ENCODE measurements around the gene FTCDNL1. TPM values are rescaled to one million over a fixed set of nuclear protein-coding genes. Genes with fewer than 3 reads are reported as not detected.

Gene FTCDNL1
- total RNA-seq: 0.73 and 1.2 TPM in 2 replicates
- long read RNA-seq, partial matches to known transcripts: 0 of 2 reads
- long read RNA-seq, other reads (novel, unspliced or antisense): 0 of 2 reads

- TF ChIP-seq CTCF (IDR thresholded peaks at IDR 0.05; ENCODE audit: unreplicated experiment): peak; percentile 77
- peak; percentile 37 for DNase-seq (ENCODE audit: low spot score, unreplicated experiment)
- H3K36me3 Mint-ChIP-seq (ENCODE audit: insufficient read depth): no peaks in the 10 kb centered on the region
- H3K27ac Mint-ChIP-seq: peak within 1 kb of the TSS; percentile 90
- no peaks in the 10 kb centered on the region for H3K9me3 Mint-ChIP-seq (ENCODE audit: low read depth)
- H3K27me3 Mint-ChIP-seq: peaks cover 65% of the 10 kb centered on the region
- peak within 1 kb of the TSS; percentile 92 for H3K4me3 Mint-ChIP-seq (ENCODE audit: low read depth)
- H3K4me1 Mint-ChIP-seq (ENCODE audit: low read depth): peaks cover 1% of the 10 kb centered on the region
Measured at GRCh38 chr2:199850718-199851500, at the start of gene FTCDNL1. Gene FTCDNL1 (minus strand): TSS chr2:199851192. CDS start chr2:199848962, 2,230 bp downstream.

- Mint-ChIP-seq H3K4me3 (ENCODE audit: low read depth) (no peak overlapping the region), H3K36me3 (ENCODE audit: insufficient read depth) (no peaks in the 10 kb centered on the region), H3K27me3 (no peaks in the 10 kb centered on the region), H3K27ac (no peak overlapping the region), H3K4me1 (ENCODE audit: low read depth) (peaks cover 4% of the 10 kb centered on the region), H3K9me3 (ENCODE audit: low read depth) (no peaks in the 10 kb centered on the region)
- DNase-seq (ENCODE audit: low spot score, unreplicated experiment): no peak
- TF ChIP-seq CTCF (IDR thresholded peaks at IDR 0.05; ENCODE audit: unreplicated experiment): no peak
Measured at GRCh38 chr2:199896617-199897016, 45.6 kb upstream of the FTCDNL1 start.

GRCh38 chr2:199895406-199895805, 44.4 kb upstream of the FTCDNL1 start:
- H3K27ac Mint-ChIP-seq: peak overlapping the region; percentile 63
- H3K4me1 Mint-ChIP-seq (ENCODE audit: low read depth): peaks cover 4% of the 10 kb centered on the region
- H3K4me3 Mint-ChIP-seq (ENCODE audit: low read depth): no peak overlapping the region
- no peak for TF ChIP-seq CTCF (IDR thresholded peaks at IDR 0.05; ENCODE audit: unreplicated experiment)
- no peaks in the 10 kb centered on the region for H3K36me3 Mint-ChIP-seq (ENCODE audit: insufficient read depth)
- no peaks in the 10 kb centered on the region for H3K27me3 Mint-ChIP-seq
- H3K9me3 Mint-ChIP-seq (ENCODE audit: low read depth): no peaks in the 10 kb centered on the region
- DNase-seq (ENCODE audit: low spot score, unreplicated experiment): no peak

- H3K4me3 Mint-ChIP-seq (ENCODE audit: low read depth): no peak overlapping the region
Measured at GRCh38 chr2:199883474-199884212, 32.7 kb upstream of the FTCDNL1 start.

More at GRCh38 chr2:199883474-199884212, 32.7 kb upstream of the FTCDNL1 start:
- no peak for DNase-seq (ENCODE audit: low spot score, unreplicated experiment)
- H3K27me3 Mint-ChIP-seq: no peaks in the 10 kb centered on the region
- no peaks in the 10 kb centered on the region for H3K36me3 Mint-ChIP-seq (ENCODE audit: insufficient read depth)
- H3K4me1 Mint-ChIP-seq (ENCODE audit: low read depth): no peaks in the 10 kb centered on the region
- no peak overlapping the region for H3K27ac Mint-ChIP-seq
- H3K9me3 Mint-ChIP-seq (ENCODE audit: low read depth): peaks cover under 1% of the 10 kb centered on the region
- TF ChIP-seq CTCF (IDR thresholded peaks at IDR 0.05; ENCODE audit: unreplicated experiment): no peak
